Naive thymus-derived CD4-positive, alpha-beta T cell (primary cell): ENCODE data around the gene PMF1. TPM values are rescaled to one million over a fixed set of nuclear protein-coding genes. Genes with fewer than 3 reads are reported as not detected.
"Not testable (repeated sequence)": the region's sequence is repeated elsewhere in the genome, so short reads cannot be mapped to it uniquely, and the experiment has no call there.

Experiments used
- ATAC-seq: fragments of 150-1000 bp; cut with Tn5 transposase; 2 replicates; pipeline ENCODE4 v1.10.0; 2021; ENCODE audit warnings: mild to moderate bottlenecking, moderate library complexity
- CTCF ChIA-PET: fragments of 350-600 bp; sonication (Branson Sonifier 250); formaldehyde crosslinking; loops from one replicate; lab custom pipeline; 2021; ENCODE audit warnings: antibody characterized with exemption; lab: Charles Lee
- POLR2A ChIA-PET: fragments of 350-600 bp; sonication (Branson Sonifier 250); formaldehyde crosslinking; loops from one replicate; lab custom pipeline; 2021; ENCODE audit warnings: antibody characterized with exemption, inconsistent platforms; lab: Charles Lee
- DNase-seq, 9 donors: peaks; one replicate each; pipeline versions ENCODE4 v3.0.0 to v3.0.0-alpha.2; 2020 to 2022; ENCODE audit warnings: mixed read lengths in 1 of 9
- H3K27ac ChIP-seq: one replicate; pipeline ENCODE4 v1.7.0; 2013; ENCODE audit warnings: mild to moderate bottlenecking, low read depth, low read length, moderate library complexity
- H3K27me3 ChIP-seq, 2 donors: one replicate each; pipeline ENCODE4 v1.7.0; 2013; ENCODE audit warnings: low read length in 2 of 2, mild to moderate bottlenecking in 2 of 2, moderate library complexity in 2 of 2; ENCODE audit not compliant: control insufficient read depth in 2 of 2, insufficient read depth in 2 of 2
- H3K36me3 ChIP-seq, 3 experiments: 1 replicate in 2 of 3; 2 replicates in 1 of 3; pipeline ENCODE4 v1.7.0; 2013; ENCODE audit warnings: low read length in 3 of 3, mild to moderate bottlenecking in 3 of 3, moderate library complexity in 1 of 3; ENCODE audit not compliant: insufficient read depth in 3 of 3, control insufficient read depth in 2 of 3
- H3K4me1 ChIP-seq, 2 donors: one replicate each; pipeline ENCODE4 v1.7.0; 2013; ENCODE audit warnings: low read length in 2 of 2, mild to moderate bottlenecking in 2 of 2, moderate library complexity in 1 of 2; ENCODE audit not compliant: control insufficient read depth in 2 of 2, insufficient read depth in 2 of 2
- H3K4me3 ChIP-seq: 2 replicates; pipeline ENCODE4 v1.7.0; 2013; ENCODE audit warnings: mild to moderate bottlenecking, low read length
- H3K9me3 ChIP-seq, 3 experiments: 1 replicate in 2 of 3; 2 replicates in 1 of 3; pipeline ENCODE4 v1.7.0; 2013; ENCODE audit warnings: low read length in 3 of 3; ENCODE audit not compliant: control insufficient read depth in 2 of 3
- H3K27ac Mint-ChIP-seq, 9 donors: one replicate each; pipeline ENCODE4 v1.8.0; 2020 to 2022; ENCODE audit warnings: mixed read lengths in 9 of 9, mild to moderate bottlenecking in 8 of 9, moderate library complexity in 5 of 9, inconsistent platforms in 2 of 9
- H3K27me3 Mint-ChIP-seq, 5 donors: one replicate each; pipeline ENCODE4 v1.8.0; 2021 to 2022; ENCODE audit warnings: mixed read lengths in 5 of 5, mild to moderate bottlenecking in 1 of 5
- H3K36me3 Mint-ChIP-seq, 5 donors: one replicate each; pipeline ENCODE4 v1.8.0; 2020 to 2022; ENCODE audit warnings: mixed read lengths in 5 of 5, mild to moderate bottlenecking in 3 of 5, inconsistent platforms in 1 of 5
- H3K4me1 Mint-ChIP-seq, 7 donors: one replicate each; pipeline ENCODE4 v1.8.0; 2020 to 2022; ENCODE audit warnings: mixed read lengths in 7 of 7, mild to moderate bottlenecking in 3 of 7, inconsistent platforms in 1 of 7
- H3K4me3 Mint-ChIP-seq, 10 donors: one replicate each; pipeline ENCODE4 v1.8.0; 2020 to 2022; ENCODE audit warnings: mild to moderate bottlenecking in 10 of 10, mixed read lengths in 10 of 10, moderate library complexity in 6 of 10, inconsistent platforms in 2 of 10
- H3K9me3 Mint-ChIP-seq, 11 donors: one replicate each; pipeline ENCODE4 v1.8.0; 2020 to 2022; ENCODE audit warnings: mixed read lengths in 11 of 11, mild to moderate bottlenecking in 4 of 11, inconsistent platforms in 1 of 11, moderate library complexity in 1 of 11
- intact Hi-C, 2 donors: fragments of 100-400 bp; cut with micrococcal nuclease; formaldehyde crosslinking; loops; one replicate each; pipeline ENCODE4 v1.15.1; 2023
- polyA plus RNA-seq, 2 donors: library from polyadenylated mRNA; unstranded; fragments of 300-500 nt; fragmentation: Illumina TruSeq; gene quantifications; one replicate each; pipeline ENCODE4 v1.2.3, GENCODE V29; 2021
- total RNA-seq, 6 experiments: library from RNA in 5 of 6; stranded (reverse) in 5 of 6; gene quantifications; 1 replicate in 5 of 6; 2 replicates in 1 of 6; pipeline ENCODE4 v1.2.3 and lab custom pipeline; 2021 to 2026

Gene PMF1
- total and polyA plus RNA-seq, 7 experiments from 2014 or later: 42.2 to 81.2 (median 66.3) TPM

- Mint-ChIP-seq H3K27ac (no peak overlapping the region), H3K36me3 (no peaks in the 10 kb centered on the region), H3K9me3 (no peaks in the 10 kb centered on the region), H3K4me3 (no peak overlapping the region), H3K27me3 (no peaks in the 10 kb centered on the region), H3K4me1 (peaks cover 1 to 8% (median 6%) of the 10 kb centered on the region in 7 donors)
- Histone ChIP-seq H3K36me3 (no peaks in the 10 kb centered on the region), H3K4me3 (no peak overlapping the region), H3K4me1 (peaks cover 1 to 2% of the 10 kb centered on the region in 2 donors), H3K27ac (no peak overlapping the region), H3K9me3 (no peaks in the 10 kb centered on the region), H3K27me3 (no peaks in the 10 kb centered on the region)
- ChIA-PET POLR2A (interaction anchor here (0.7 to 1.7 kb wide), 3 partner anchors 8 to 52 kb away, joined by 3 to 6 read pairs (median 3); partner anchors contain the start of gene SLC25A44), CTCF (interaction anchor here (1.3 kb wide), 1 partner anchor 52 kb away, joined by 5 read pairs; no protein-coding TSS in a partner anchor)
- intact Hi-C loops: no loop called here
- no peak for DNase-seq
- no peak for ATAC-seq
These were observed 39.9 kb upstream of the PMF1 start for GRCh38 chr1:156172696-156173470.

GRCh38 chr1:156176610-156177210 is 36.1 kb upstream of the PMF1 start:
- intact Hi-C loops: no loop called here
- no peaks in the 10 kb centered on the region for H3K9me3 Mint-ChIP-seq
- ChIA-PET CTCF (no interaction called here), POLR2A (no interaction called here)
- no peaks in the 10 kb centered on the region for H3K36me3 Mint-ChIP-seq
- no peak overlapping the region for H3K4me3 Mint-ChIP-seq
- Histone ChIP-seq H3K36me3 (no peaks in the 10 kb centered on the region), H3K9me3 (no peaks in the 10 kb centered on the region), H3K4me3 (no peak overlapping the region), H3K27me3 (no peaks in the 10 kb centered on the region), H3K27ac (no peak overlapping the region), H3K4me1 (peaks cover 3 to 15% of the 10 kb centered on the region in 2 donors)
- H3K27me3 Mint-ChIP-seq: peaks cover 0 to 4% (median 0%) of the 10 kb centered on the region in 5 donors
- peaks cover 9 to 20% (median 11%) of the 10 kb centered on the region in 7 donors for H3K4me1 Mint-ChIP-seq
- peak overlapping the region in 3 of 9 donors; percentile 24 to 68 (median 28) for H3K27ac Mint-ChIP-seq
- DNase-seq (no peak), ATAC-seq (no peak)

GRCh38 chr1:156177919-156178654 is 34.7 kb upstream of the PMF1 start:
- no peaks in the 10 kb centered on the region for H3K27me3 ChIP-seq
- peak; percentile 79 for ATAC-seq
- intact Hi-C loops: no loop called here
- CTCF ChIA-PET: no interaction called here
- DNase-seq: peak in 6 of 9 donors; percentile 32 to 66 (median 56)
- Mint-ChIP-seq H3K4me3 (peak overlapping the region; percentile 1 to 73 (median 28)), H3K27ac (peak overlapping the region; percentile 6 to 76 (median 60)), H3K4me1 (peaks cover 9 to 20% (median 11%) of the 10 kb centered on the region in 7 donors), H3K36me3 (no peaks in the 10 kb centered on the region), H3K27me3 (peaks cover 0 to 4% (median 0%) of the 10 kb centered on the region in 5 donors), H3K9me3 (no peaks in the 10 kb centered on the region)
- peaks cover 3 to 15% of the 10 kb centered on the region in 2 donors for H3K4me1 ChIP-seq
- H3K9me3 ChIP-seq: no peaks in the 10 kb centered on the region
- H3K36me3 ChIP-seq: no peaks in the 10 kb centered on the region
- no peak overlapping the region for H3K27ac ChIP-seq
- no peak overlapping the region for H3K4me3 ChIP-seq
- POLR2A ChIA-PET: no interaction called here

DNA sequence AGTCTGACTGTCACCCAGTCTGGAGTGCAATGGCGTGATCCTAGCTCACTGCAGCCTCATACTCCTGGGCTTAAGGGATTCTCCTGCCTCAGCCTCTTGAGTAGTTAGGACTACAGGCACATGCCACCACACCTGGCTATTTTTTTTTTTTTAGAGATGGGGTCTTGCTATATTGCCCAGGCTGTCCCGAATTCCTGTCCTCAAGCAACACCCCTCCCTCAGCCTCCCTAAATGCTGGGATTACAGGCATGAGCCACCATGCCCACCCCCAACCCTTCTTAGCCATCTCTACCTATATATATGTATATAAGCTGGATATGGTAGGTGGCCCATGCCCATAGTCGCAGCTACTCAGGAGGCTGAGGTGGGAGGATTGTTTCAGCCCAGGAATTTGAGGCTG is 32.3 kb upstream of the PMF1 start:
- DNase-seq (no peak), ATAC-seq (no peak)
- no peak overlapping the region for H3K27ac ChIP-seq
- intact Hi-C loops: no loop called here
- peaks cover 6 to 20% (median 11%) of the 10 kb centered on the region in 7 donors for H3K4me1 Mint-ChIP-seq
- H3K27me3 Mint-ChIP-seq: peaks cover 0 to 4% (median 0%) of the 10 kb centered on the region in 5 donors
- no peak overlapping the region for H3K4me3 Mint-ChIP-seq
- peak overlapping the region in 1 of 9 donors; percentile 71 for H3K27ac Mint-ChIP-seq
- H3K27me3 ChIP-seq: no peaks in the 10 kb centered on the region
- ChIA-PET CTCF (no interaction called here), POLR2A (no interaction called here)
- H3K9me3 ChIP-seq: no peaks in the 10 kb centered on the region
- no peaks in the 10 kb centered on the region for H3K9me3 Mint-ChIP-seq
- H3K36me3 ChIP-seq: no peaks in the 10 kb centered on the region
- no peak overlapping the region for H3K4me3 ChIP-seq
- no peaks in the 10 kb centered on the region for H3K36me3 Mint-ChIP-seq
- H3K4me1 ChIP-seq: peaks cover 3 to 15% of the 10 kb centered on the region in 2 donors

DNA sequence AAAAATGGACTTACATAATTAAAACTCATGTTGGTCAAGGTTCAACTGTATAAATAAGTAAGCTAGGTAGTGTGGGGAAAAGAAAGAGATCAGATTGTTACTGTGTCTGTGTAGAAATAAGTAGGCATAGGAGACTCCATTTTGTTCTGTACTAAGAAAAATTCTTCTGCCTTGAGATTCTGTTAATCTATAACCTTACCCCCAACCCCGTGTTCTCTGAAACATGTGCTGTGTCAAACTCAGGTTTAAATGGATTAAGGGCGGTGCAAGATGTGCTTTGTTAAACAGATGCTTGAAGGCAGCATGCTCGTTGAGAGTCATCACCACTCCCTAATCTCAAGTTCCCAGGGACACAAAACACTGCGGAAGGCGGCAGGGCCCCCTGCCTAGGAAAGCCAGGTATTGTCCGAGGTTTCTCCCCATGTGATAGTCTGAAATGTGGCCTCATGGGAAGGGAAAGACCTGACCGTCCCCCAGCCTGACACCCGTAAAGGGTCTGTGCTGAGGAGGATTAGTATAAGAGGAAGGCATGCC is 31.3 kb upstream of the PMF1 start:
- intact Hi-C loops, H3K36me3 ChIP-seq, H3K27me3 ChIP-seq, CTCF ChIA-PET, H3K27ac ChIP-seq, H3K9me3 Mint-ChIP-seq, H3K4me3 ChIP-seq, H3K36me3 Mint-ChIP-seq, ATAC-seq, POLR2A ChIA-PET, H3K4me3 Mint-ChIP-seq, DNase-seq, H3K9me3 ChIP-seq, H3K27me3 Mint-ChIP-seq, H3K27ac Mint-ChIP-seq: not testable (repeated sequence)
- H3K4me1 Mint-ChIP-seq: peaks cover 6 to 20% (median 11%) of the 10 kb centered on the region in 7 donors
- H3K4me1 ChIP-seq: peaks cover 3 to 15% of the 10 kb centered on the region in 2 donors

DNA sequence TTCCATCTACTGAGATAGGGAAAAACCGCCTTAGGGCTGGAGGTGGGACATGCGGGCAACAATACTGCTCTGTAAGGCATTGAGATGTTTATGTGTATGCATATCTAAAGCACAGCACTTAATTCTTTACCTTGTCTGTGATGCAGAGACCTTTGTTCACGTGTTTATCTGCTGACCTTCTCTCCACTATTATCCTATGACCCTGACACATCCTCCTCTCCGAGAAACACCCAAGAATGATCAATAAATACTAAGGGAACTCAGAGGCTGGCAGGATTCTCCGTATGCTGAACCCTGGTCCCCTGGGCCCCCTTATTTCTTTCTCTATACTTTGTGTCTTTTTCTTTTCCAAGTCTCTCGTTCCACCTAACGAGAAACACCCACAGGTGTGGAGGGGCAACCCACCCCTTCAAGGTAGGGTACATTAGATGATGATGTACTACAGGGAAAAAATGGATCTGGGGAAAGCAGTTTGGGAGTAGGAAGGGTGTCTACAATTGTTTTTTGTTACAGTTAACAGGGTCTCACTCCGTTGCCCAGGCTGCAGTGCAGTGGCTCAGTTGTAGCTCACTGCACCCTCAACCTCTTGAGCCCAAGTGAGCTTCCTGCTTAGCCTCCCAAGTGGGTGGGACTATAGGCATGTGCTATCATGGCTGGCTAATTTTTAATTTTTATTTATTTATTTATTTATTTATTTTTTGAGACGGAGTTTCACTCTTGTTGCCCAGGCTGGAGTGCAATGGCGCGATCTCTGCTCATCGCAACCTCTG is 30.6 kb upstream of the PMF1 start:
- intact Hi-C loops, ATAC-seq, DNase-seq, H3K27me3 Mint-ChIP-seq, POLR2A ChIA-PET, H3K9me3 ChIP-seq, H3K27ac ChIP-seq, H3K36me3 ChIP-seq, CTCF ChIA-PET, H3K36me3 Mint-ChIP-seq, H3K27me3 ChIP-seq, H3K4me3 Mint-ChIP-seq, H3K4me3 ChIP-seq: not testable (repeated sequence)
- H3K4me1 ChIP-seq: peaks cover 3 to 15% of the 10 kb centered on the region in 2 donors
- H3K4me1 Mint-ChIP-seq: peaks cover 6 to 20% (median 11%) of the 10 kb centered on the region in 7 donors
- H3K9me3 Mint-ChIP-seq: peaks cover 0 to 11% (median 0%) of the 10 kb centered on the region in 11 donors
- H3K27ac Mint-ChIP-seq: peak overlapping the region in 1 of 9 donors; percentile 3
